HCT116 (cell line): ENCODE measurements around the gene GPR12. TPM values are rescaled to one million over a fixed set of nuclear protein-coding genes. Genes with fewer than 3 reads are reported as not detected.

ENCODE experiments used
- CEBPB ChIP-seq: IDR thresholded peaks from 2 replicates; pipeline ENCODE4 v1.6.1; 2012; ENCODE audit warnings: low read depth
- ELF1 ChIP-seq: IDR thresholded peaks from 2 replicates; pipeline ENCODE4 v1.6.1; 2012; ENCODE audit warnings: low read depth, borderline replicate concordance
- EZH2 ChIP-seq: fragments of 200-600 bp; sonication (generic); IDR thresholded peaks from 2 replicates; pipeline ENCODE4 v1.6.1; 2017; ENCODE audit warnings: antibody characterized with exemption, mixed run types
- FOSL1 ChIP-seq: IDR thresholded peaks from 2 replicates; pipeline ENCODE4 v1.6.1; 2012; ENCODE audit warnings: low read depth
- POLR2AphosphoS5 ChIP-seq: IDR thresholded peaks from 2 replicates; pipeline ENCODE4 v1.6.1; 2011; ENCODE audit warnings: mild to moderate bottlenecking, low read depth, low read length, moderate library complexity
- SIN3A ChIP-seq: IDR thresholded peaks from 2 replicates; pipeline ENCODE4 v1.6.1; 2012; ENCODE audit warnings: low read depth
- SRF ChIP-seq: IDR thresholded peaks from 2 replicates; pipeline ENCODE4 v1.6.1; 2012; ENCODE audit warnings: low read depth
- TCF7L2 ChIP-seq: IDR thresholded peaks from 2 replicates; pipeline ENCODE4 v1.7.0; 2011; ENCODE audit warnings: borderline replicate concordance, inconsistent platforms; ENCODE audit not compliant: insufficient read depth, insufficient read length; ENCODE audit errors: extremely low read depth
- total RNA-seq: library from RNA; stranded (reverse); gene quantifications from one replicate; pipeline ENCODE4 v1.2.1, GENCODE V29; 2021; ENCODE audit not compliant: unreplicated experiment

The GPR12 gene
- total RNA-seq, 1 experiment from 2014 or later = not detected

DNA sequence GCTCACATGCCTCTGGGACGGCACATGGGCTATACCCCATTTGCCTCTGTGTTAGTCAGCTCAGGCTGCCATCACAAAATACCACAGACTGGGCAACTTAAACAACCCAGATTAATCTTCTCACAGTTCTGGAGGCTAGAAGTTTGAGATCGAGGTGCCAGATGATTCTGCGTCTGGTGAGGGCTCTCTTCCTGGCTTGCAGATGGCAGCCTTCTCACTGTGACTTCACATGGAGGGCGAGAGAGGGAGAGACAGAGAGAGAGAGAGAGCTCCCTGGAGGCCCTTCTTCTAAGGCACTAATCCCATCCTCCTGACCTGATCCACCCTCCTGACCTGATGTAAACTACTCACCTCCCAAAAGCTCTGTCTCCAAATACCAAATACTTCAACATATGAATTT lies 55.0 kb downstream of the GPR12 start (continued):
- no peak for TF ChIP-seq TCF7L2
- TF ChIP-seq SIN3A = no peak
- TF ChIP-seq EZH2 = no peak
- TF ChIP-seq FOSL1 = no peak
- TF ChIP-seq SRF = no peak
- no peak for TF ChIP-seq POLR2AphosphoS5
- no peak for TF ChIP-seq ELF1
- TF ChIP-seq CEBPB = no peak

Other genes starting within 250 kb of the GPR12 start
- gene WASF3, start 203.1 kb downstream of the GPR12 start, total RNA-seq = 3.4 TPM